ENCODE measurements around the gene IL7R.

GRCh38 chr5:35819026-35819425 lies 37.7 kb upstream of the IL7R start:
- no peak for TF ChIP-seq CTCF (IDR thresholded peaks at IDR 0.05; ENCODE audit: extremely low read depth in 1 of 2, insufficient read depth in 1 of 2, low read depth in 1 of 2, low read length in 2 of 2)
- no peak for TF ChIP-seq POLR2AphosphoS5 (IDR thresholded peaks at IDR 0.05; ENCODE audit: insufficient read depth, low read depth, low read length)
- no peak for TF ChIP-seq MYC (IDR thresholded peaks at IDR 0.05; ENCODE audit: low read depth, low read length)
- TF ChIP-seq MAX (IDR thresholded peaks at IDR 0.05; ENCODE audit: insufficient read depth, insufficient read length) = no peak

Data from endothelial cell of umbilical vein (primary cell).